Endothelial cell of umbilical vein (primary cell): ENCODE results near the gene DRD1.

ENCODE experiments used
- CTCF ChIP-seq, 2 donors: IDR thresholded peaks; 1 replicate in 1 of 2; 2 replicates in 1 of 2; pipeline ENCODE4 v1.5.1; 2011; ENCODE audit warnings: low read length in 2 of 2, mild to moderate bottlenecking in 2 of 2, moderate library complexity in 2 of 2, control low read depth in 1 of 2, inconsistent platforms in 1 of 2, low read depth in 1 of 2; ENCODE audit not compliant: insufficient read depth in 1 of 2; ENCODE audit errors: extremely low read depth in 1 of 2
- EZH2 ChIP-seq: IDR thresholded peaks from 2 replicates; pipeline ENCODE4 v1.6.1; 2012; ENCODE audit warnings: borderline replicate concordance, low read depth, mild to moderate bottlenecking, moderate library complexity, low read length, inconsistent platforms; ENCODE audit not compliant: severe bottlenecking
- GATA2 ChIP-seq: IDR thresholded peaks from 2 replicates; pipeline ENCODE4 v1.7.0; 2011; ENCODE audit warnings: low read depth, mild to moderate bottlenecking, moderate library complexity, mixed read lengths, low read length; ENCODE audit not compliant: insufficient read length, insufficient read depth
- MYC ChIP-seq: IDR thresholded peaks from one replicate; pipeline ENCODE4 v1.6.1; 2011; ENCODE audit warnings: mild to moderate bottlenecking, low read depth, low read length
- POLR2A ChIP-seq: IDR thresholded peaks from 2 replicates; pipeline ENCODE4 v1.6.1; 2012; ENCODE audit warnings: low read depth, mild to moderate bottlenecking, control low read depth, low read length
- POLR2AphosphoS5 ChIP-seq: IDR thresholded peaks from 2 replicates; pipeline ENCODE4 v1.6.1; 2012; ENCODE audit warnings: low read depth, mild to moderate bottlenecking, control low read depth, low read length, moderate library complexity; ENCODE audit not compliant: insufficient read depth

GRCh38 chr5:175493260-175493659 lies 49.3 kb upstream of the DRD1 start:
- no peak for TF ChIP-seq POLR2A
- no peak for TF ChIP-seq CTCF (IDR thresholded peaks at IDR 0.05; ENCODE audit: extremely low read depth in 1 of 2, insufficient read depth in 1 of 2, low read depth in 1 of 2, low read length in 2 of 2)
- no peak for TF ChIP-seq EZH2
- no peak for TF ChIP-seq POLR2AphosphoS5
- no peak for TF ChIP-seq MYC
- TF ChIP-seq GATA2 = no peak
